Measurements from ENCODE around the gene CPN1.
"Not testable (repeated sequence)": the region's sequence is repeated elsewhere in the genome, so short reads cannot be mapped to it uniquely, and the experiment has no call there.

CPN1 gene

DNA sequence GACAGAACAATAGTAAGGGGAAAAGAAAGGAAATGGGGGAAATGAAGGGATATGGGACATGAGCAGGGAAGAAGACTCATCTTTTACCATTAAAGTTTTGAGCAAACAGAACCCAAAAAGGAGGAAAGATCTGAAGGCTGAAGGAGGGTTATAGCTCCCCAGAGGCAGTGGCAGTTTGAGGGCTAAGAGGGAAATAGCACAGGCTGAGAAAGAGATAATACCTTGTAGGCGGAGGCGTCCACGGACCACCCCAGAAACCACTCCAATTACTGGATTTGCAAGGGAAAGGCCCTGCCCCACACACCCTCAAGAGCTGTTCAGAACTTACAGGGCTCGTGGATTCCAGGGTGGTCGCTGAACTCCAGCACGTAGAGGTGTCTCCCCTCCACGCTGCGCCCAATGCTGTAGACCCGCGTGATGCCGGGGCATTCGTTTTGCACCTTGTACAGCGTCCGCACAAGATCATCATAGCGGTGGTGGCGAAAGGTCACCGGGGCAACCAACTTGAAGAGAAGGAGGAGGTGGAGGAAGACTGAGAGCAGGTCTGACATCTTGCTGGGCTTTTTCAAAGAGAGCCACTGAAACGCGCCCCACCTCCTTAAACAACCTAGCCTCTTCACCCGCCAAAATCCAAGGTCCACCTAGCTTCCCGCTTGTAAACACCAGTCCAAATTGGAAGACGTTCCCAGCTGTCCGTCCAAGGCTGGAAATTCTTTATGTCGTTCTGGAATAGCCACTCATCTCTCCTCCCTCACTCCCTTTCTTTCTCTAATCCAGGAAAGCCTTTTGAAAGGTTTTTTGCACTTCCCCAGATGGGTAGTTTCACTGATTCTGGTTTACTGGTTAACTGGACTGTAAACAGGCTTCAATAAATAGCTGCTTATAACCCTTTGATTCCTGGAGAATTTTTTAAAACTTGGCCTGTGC lies at the start of gene CPN1:
Gene CPN1, minus strand, starts transcription at position 795 of the 927 bp plus-strand sequence. Its CDS starts 244 bp downstream, at position 551.
- no peak within 1 kb of the TSS for H3K27ac ChIP-seq
- TF ChIP-seq CTCF (conservative IDR thresholded peaks at IDR 0.05): no peak

GRCh38 chr10:100130831-100131230 lies 49.2 kb upstream of the CPN1 start:
- no peak for TF ChIP-seq CTCF (conservative IDR thresholded peaks at IDR 0.05)
- no peak overlapping the region for H3K27ac ChIP-seq

DNA sequence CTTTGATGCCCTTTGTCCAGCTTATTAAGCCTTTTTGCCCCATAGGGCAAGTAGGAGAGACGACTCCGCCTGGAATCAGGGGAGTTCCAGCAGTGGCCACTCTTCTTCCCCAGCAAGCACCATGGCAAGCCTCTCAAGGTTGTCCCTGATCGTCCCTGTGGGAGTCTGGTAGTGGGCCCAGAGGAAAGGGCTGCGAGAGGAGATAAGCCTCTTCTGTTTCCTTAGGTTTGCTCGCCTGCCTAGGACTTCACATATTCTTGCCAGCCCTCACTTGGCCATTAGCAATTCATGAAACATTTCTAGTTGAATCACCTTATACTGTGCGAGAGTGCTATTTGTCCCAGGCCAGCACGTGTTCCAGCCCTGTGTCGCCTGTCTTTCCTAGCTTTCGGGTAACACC lies 47.8 kb upstream of the CPN1 start:
- no peak for TF ChIP-seq CTCF (conservative IDR thresholded peaks at IDR 0.05)
- no peak overlapping the region for H3K27ac ChIP-seq

DNA sequence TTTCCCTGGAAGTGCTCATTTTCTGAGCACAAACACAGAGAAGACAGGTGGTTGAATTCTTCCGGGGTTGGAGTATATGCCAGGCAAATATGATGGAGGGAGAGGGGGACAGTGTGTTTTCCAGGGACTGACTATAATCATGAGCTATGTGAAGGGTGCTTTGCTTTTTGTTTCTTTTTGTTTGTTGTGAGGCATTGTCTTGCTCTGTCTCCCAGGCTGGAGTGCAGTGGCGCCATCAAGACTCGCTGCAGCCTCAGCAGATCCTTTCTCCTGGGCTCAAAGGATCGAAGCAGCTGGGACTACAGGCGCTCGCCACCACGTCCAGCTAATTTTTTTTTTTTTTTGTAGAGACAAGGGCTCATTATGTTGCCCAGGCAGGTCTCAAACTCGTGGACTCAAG lies 47.3 kb upstream of the CPN1 start:
- no peak overlapping the region for H3K27ac ChIP-seq
- no peak for TF ChIP-seq CTCF (conservative IDR thresholded peaks at IDR 0.05)

DNA sequence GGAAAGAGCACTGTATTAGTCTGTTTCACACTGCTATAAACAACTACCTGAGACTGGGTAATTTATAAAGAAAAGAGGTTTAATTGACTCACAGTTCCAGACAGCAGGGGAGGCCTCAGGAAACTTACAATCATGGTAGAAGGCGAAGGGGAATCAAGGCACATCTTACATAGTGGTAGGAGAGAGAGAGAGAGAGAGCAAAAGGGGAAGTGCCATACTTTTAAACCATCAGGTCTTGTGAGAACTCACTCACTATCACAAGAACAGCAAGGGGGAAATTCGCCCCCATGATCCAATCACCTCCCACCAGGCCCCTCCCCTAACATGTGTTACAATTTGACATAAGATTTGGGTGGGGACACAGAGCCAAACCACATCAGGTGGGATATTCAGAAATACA lies 43.7 kb upstream of the CPN1 start:
- H3K27ac ChIP-seq: not testable (repeated sequence)

- no peak for TF ChIP-seq CTCF (conservative IDR thresholded peaks at IDR 0.05)
- no peak overlapping the region for H3K27ac ChIP-seq
Observed at GRCh38 chr10:100124097-100124496, 42.4 kb upstream of the CPN1 start.

GRCh38 chr10:100122780-100123179 lies 41.1 kb upstream of the CPN1 start:
- TF ChIP-seq CTCF (conservative IDR thresholded peaks at IDR 0.05): no peak
- H3K27ac ChIP-seq: no peak overlapping the region

DNA sequence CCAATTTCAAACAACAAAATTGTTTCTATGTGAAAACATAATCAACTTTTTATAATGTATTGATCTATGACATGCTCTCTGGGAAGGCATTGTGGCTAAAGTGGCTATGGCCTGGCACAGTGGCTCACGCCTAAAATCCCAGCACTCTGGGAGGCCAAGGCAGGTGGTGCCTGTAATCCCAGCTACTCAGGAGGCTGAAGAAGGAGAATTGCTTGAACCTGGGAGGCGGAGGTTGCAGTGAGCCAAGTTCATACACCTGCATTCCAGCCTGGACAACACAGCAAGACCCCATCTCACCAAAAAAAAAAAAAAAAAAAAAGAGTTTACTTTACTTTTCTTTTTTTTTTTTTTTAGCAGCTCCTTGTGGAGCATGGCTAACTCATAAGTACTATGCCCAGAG lies 38.9 kb upstream of the CPN1 start:
- no peak for TF ChIP-seq CTCF (conservative IDR thresholded peaks at IDR 0.05)
- no peak overlapping the region for H3K27ac ChIP-seq

Data from VCaP (cell line).